Stimulated activated CD8-positive, alpha-beta memory T cell treated with anti-CD3 and anti-CD28 coated beads, Interleukin-12 subunit alpha, Interleukin-12 subunit beta, amount 100 ng/mL, for 1 hour (primary cell): ENCODE data around the gene TXNDC15.
"Not testable (repeated sequence)": the region's sequence is repeated elsewhere in the genome, so short reads cannot be mapped to it uniquely, and the experiment has no call there.

Source experiments
- DNase-seq: peaks from one replicate; pipeline ENCODE4 v3.0.0-alpha.2; 2020; ENCODE audit warnings: low read depth

The TXNDC15 gene

DNA sequence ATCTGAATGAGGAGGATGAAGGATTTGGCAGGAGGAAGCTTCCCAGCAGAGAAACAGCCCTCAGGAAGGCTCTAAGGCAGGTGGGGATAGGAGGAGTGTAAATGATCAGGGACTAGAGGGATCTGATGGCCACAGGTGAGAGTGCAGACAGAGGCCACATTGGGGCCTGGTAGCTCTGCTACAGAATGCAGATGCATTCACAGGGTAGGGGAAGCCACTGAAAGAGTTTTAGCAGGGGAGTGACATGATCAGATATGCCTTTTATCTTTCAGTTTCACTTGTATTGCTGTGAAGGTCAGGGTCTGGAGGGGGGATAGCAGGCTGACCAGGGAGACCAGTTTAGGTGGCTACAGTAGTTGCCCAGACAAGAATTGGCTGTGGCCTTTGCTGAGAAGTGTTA lies 3.0 kb downstream of the TXNDC15 start:
- DNase-seq, result no peak

DNA sequence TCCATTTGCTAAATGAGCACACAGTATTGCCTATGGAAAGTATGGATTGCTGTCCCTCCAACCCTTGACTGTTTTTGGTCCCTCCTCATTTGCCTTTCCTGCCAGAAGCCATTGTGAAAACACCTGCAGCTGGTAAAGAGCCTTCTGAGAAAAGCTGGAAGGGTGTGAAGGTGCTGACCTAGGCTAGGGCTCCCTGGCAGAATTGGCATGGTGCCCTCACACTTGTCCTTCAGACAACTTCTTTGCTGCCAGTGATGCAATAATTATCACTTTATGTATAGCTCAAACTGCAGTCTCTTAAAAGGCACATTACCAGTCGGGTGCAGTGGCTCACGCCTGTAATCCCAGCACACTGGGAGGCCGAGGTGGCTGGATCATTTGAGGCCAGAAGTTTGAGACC lies 4.2 kb downstream of the TXNDC15 start:
- DNase-seq, result no peak

GRCh38 chr5:134879456-134879855 lies 5.3 kb downstream of the TXNDC15 start:
- no peak for DNase-seq

DNA sequence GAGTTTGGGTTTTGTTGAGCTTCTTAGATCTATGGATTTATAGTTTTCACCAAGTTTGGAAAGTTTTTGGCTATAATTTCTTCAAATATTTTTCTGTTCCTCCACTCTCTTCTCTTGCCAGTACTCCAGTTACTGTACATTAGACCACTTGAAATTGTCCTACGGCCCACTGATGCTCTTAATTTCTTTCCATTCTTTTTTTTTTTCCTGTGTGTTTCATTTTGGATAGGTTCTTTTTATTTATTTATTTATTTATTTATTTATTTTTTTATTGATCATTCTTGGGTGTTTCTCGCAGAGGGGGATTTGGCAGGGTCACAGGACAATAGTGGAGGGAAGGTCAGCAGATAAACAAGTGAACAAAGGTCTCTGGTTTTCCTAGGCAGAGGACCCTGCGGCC lies 6.8 kb downstream of the TXNDC15 start:
- DNase-seq, result not testable (repeated sequence)

DNA sequence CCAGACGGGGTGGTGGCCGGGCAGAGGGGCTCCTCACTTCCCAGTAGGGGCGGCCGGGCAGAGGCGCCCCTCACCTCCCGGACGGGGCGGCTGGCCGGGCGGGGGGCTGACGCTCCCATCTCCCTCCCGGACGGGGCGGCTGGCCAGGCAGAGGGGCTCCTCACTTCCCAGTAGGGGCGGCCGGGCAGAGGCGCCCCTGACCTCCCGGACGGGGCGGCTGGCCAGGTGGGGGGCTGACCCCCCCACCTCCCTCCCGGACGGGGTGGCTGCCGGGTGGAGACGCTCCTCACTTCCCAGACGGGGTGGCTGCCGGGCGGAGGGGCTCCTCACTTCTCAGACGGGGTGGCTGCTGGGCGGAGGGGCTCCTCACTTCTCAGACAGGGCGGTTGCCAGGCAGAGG lies 7.5 kb downstream of the TXNDC15 start:
- DNase-seq, result not testable (repeated sequence)

DNA sequence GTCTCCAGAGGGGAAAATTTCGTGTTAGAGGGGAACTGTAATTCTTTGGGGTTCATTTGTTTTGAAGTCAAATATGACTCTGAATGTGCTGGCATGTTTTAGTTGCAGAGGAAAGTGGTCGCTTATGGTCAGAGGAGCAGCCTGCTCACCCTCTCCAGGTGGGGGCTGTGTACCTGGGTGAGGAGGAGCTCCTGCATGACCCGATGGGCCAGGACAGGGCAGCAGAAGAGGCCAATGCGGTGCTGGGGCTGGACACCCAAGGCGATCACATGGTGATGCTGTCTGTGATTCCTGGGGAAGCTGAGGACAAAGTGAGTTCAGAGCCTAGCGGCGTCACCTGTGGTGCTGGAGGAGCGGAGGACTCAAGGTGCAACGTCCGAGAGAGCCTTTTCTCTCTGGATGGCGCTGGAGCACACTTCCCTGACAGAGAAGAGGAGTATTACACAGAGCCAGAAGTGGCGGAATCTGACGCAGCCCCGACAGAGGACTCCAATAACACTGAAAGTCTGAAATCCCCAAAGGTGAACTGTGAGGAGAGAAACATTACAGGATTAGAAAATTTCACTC lies 13.5 kb downstream of the TXNDC15 start:
- no peak for DNase-seq

DNA sequence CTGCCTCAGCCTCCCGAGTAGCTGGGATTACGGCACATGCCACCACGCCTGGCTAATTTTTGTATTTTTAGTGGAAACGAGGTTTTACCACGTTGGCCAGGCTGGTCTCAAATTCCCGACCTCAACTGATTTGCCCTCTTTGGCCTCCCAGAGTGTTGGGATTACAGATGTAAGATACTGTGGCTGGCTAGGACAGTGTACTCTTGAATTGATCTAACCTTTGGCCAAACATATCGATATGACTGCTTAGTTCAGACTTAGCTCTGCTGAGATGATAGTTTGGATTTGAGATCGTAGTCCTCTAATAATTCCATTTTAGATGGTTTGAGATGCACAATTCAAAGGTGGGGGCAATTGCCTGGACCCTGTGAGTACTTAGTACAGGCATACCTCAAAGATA lies 15.2 kb downstream of the TXNDC15 start:
- DNase-seq, result no peak

DNA sequence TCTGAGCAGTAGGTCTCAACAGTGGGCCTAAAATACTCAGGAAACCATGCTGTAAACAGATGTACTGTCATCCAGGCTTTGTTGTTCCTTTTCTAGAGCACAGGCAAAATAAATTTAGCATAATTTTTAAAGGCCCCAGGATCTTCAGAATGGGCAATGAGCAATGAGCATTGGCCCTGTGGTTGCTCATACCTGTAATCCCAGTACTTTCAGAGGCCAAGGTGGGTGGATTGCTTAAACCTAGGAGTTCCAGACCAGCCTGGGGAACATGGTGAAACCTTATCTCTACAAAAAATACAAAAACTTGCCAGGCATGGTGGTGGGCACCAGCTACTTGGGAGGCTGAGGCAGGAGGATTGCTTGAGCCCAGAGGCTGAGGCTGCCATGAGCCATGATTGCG lies 17.3 kb downstream of the TXNDC15 start:
- no peak for DNase-seq

GRCh38 chr5:134892282-134892681 lies 18.1 kb downstream of the TXNDC15 start:
- DNase-seq, result no peak

GRCh38 chr5:134892926-134893325 lies 18.8 kb downstream of the TXNDC15 start:
- no peak for DNase-seq

DNA sequence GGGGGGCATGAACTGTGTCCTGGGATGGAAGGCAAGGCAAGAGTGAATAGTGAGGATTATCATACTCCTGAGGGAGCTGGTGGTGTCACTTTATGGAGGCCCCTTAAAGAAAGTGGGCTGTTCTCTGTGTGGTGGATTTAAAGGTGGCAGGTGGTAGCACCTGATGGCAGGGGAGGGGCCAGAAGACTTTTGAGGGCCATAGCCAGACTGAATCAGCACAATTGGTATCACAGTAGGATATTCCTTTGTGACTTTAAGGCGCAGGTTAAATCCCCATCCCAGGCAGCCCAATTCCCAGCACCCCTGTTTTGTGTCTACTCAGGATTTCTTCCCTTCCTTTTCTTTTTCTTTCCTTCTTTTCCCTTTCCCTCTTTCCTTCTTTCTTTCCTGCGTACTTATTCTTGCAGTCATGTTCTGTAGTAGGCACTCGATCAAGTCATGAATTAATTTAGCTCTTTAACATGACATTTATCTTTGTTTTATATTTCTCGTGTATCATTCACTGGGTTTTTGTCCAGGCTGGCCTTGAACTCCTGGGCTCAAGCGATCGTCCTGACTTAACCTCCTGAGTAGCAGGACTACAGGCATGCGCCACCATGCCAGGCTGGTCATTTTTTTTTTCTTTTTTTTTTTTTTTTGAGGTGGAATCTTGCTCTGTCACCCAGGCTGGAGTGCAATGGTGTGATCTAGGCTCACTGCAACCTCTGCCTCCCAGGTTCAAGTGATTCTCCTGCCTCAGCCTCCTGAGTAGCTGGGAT lies 19.8 kb downstream of the TXNDC15 start:
- DNase-seq, result no peak

DNA sequence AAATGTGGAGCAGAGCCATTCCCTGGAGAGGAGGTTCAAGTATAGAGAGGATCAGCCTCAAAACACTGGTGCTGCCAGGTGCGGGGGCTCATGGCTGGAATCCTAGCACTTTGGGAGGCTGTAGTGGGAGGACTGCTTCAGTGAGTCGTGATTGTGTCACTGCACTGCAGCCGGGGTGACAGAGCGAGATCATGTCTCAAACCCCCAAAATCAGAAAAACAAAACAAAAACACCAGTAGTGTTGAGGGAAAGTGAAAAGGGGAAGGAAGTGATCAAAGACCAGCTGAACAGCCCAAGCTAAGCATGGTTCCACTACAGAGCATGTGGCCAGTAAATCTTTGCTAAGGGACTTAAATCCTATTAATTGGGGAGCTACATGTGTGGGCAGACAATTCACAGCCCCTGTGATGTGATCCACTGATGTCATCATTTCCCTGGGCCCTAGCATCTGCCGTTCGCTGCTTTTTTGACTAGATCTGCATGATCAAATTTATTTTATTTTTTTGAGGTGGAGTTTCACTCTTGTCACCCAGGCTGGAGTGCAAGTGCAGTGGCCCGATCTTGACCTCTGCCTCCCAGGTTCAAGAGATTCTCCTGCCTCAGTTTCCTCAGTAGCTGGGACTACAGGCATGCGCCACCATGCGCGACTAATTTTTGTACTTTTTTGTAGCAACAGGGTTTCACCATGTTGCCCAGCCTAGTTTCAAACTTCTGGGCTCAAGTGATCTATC lies 28.1 kb downstream of the TXNDC15 start:
- no peak for DNase-seq

DNA sequence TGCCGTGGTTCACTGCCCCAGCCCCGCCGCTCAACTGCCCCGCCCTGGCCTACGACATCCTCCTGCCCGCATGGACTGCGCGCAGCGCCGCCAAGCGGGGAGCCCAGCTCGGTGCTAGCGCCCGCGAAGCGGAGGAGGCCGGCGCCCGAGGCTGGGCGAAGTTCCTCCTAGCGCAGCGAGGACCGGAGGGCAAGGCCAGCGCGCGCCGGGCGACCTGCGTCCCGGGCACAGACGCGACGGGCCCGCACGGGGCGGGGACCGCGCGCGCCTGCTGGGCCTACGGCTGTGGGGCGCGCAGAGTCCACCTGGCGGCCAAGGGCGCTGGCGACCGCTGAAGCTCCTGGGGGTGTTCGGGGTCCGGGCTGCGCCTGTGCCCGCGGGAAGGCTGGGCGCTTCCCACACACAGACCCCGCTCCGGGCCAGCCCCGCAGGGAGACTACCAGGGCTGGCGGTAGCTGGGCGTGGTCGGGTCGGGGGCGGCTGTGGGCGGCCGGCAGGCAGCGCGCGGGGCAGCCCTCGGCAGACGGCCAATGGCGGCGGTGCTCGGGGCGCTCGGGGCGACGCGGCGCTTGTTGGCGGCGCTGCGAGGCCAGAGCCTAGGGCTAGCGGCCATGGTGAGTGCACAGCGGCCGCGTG lies 30.6 kb downstream of the TXNDC15 start, which contains the start of gene PCBD2:
Gene PCBD2, plus strand, starts transcription at position 522 of the 636 bp plus-strand sequence. Its CDS starts 9 bp downstream, at position 531.
- DNase-seq, result peak; percentile 85

DNA sequence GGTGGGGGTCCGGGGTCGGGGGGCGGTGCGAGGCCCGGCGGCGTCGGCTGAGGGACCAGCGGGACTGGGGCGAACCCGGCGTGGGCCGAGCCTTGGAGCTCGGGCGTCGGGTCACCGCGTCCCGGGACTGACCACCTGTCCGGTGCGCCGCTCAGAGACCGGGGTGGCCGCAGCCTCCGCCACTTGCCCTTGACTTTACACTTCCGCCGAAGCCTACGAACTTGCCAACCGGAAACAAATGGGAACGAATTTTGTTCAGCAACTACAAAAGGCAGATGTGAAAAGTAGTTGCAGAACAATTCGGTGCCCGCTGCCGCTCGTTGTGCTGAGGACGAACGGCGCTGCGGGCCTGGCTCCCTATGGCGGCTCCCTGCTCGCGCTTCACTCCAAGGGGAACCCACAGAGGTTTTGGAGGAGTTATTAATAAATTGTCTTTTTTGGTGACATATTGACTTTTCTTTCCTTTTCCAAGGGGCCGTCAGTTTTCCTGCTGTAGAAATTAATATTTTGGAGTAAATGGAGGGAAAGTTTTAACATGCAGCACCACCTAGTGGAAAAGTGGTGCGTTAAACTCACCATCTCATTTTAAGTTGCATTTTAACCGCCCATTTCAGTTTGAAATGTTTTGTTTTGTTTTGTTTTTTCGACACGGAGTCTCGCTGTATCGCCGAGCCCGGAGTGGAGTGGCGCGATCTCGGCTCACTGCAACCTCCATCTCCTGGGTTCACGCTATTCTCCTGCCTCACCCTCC lies 31.2 kb downstream of the TXNDC15 start:
- DNase-seq, result peak; percentile 32

GRCh38 chr5:134906811-134907210 lies 32.6 kb downstream of the TXNDC15 start:
- DNase-seq, result no peak

DNA sequence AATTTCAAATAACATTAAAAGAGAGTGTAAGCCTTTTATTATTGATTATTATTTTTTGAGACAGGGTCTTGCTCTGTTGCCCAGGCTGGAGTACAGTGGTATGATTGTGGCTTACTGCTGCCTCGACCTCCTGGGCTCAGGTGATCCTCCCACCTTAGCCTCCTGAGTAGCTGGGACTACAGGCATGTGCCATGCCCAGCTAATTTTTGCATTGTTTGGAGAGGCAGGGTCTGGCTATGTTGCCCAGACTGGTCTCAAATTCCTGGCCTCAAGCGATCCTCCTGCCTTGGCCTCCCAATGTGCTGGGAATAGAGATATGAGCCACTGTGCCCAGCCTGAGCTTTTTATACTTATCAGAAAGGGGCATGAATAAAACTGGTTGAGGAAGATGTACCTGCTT lies 36.6 kb downstream of the TXNDC15 start:
- DNase-seq, result not testable (repeated sequence)

DNA sequence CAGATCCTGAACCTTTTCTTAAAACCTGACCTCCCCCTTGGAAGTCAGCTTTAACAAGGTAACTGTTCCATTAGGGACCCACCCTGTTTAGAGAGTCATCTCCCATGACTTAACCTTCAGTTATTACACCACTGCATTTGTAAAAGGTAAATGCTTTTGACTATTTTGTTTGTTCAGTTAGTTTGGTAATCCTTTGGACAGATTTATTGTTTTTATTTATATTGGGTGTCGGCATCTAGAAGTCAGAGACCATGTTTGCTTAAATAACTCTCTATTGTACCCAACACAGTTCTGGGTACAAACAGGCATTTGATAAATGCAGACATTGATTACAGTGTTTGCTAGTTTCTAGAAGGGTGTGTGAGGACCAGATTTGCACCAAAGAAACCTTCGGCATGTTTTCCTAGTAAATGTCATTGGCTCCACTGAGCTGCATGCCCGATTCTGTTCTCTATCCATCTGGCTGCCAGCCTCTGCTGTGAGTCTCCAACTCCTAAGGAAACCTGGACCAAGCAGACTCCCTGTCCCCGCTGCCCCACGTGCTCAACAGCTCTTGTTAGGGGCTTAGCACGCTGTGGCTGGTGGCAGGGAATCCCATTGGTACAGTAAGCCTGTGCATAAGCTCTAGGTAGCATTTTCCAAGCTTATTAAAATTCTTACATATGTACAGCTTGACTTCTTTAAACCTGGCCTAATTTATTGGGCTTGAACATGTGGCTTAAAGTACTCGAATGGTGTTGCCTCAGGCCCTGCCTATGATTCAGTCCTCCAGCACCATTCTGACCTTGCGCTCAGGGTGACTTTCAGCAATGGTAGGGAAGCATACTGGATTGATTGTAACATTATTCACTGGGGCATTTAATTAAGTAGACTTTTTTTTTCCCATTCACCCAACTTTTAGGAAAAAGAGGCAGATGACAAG lies 37.4 kb downstream of the TXNDC15 start:
- no peak for DNase-seq

DNA sequence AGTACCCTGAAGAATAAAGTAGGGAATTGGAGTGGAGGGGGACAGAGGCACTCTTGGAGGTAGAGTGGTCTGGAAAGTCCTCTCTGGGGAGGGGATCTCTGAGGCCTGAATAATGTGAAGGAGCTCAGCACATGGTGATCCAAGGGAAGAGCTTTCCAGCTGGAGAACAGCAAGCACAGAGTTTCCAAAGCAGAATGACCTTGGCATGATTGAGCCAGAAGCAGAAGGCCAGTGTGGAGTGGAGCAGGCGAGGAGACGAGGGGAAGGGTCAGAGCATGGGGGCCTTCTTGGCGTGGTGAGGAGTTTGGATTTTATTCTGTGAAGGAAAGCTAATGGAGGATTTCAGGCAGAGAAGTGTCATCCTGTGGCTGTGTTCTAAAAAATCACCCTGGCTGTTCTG lies 39.1 kb downstream of the TXNDC15 start:
- DNase-seq, result no peak

DNA sequence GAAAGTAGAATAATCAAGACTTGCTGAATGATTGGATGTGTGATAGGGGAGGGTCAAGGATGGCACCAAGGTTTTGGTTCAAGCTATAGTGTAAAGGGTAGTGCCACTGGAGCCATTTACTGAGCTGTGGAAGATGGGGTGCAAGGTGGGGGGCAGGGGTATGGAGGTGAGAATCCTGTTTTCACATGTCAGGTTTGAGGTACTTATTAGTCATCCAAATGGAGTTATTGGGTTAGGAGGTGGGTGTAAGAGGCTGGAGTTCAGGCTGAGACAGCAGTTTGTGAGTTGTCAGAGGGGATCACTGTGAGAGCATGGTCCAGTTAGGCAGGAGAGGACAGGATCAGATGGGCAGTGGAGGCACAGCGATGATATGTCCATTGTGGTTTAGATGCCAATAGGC lies 39.6 kb downstream of the TXNDC15 start:
- DNase-seq, result no peak

- no peak for DNase-seq
These were observed 43.1 kb downstream of the TXNDC15 start for GRCh38 chr5:134917070-134917815.
